ENCODE results near the gene CCND3. TPM values are rescaled to one million over a fixed set of nuclear protein-coding genes. Genes with fewer than 3 reads are reported as not detected.
A peak's percentile ranks its signal among the peaks of the same experiment; 100 is the strongest.

Gene CCND3
- total and polyA plus RNA-seq, 2 of the 13 experiments (the other 11 are each of a cell fraction or from before 2014, with no cell fraction given), result 4.3 to 7.2 TPM

DNA sequence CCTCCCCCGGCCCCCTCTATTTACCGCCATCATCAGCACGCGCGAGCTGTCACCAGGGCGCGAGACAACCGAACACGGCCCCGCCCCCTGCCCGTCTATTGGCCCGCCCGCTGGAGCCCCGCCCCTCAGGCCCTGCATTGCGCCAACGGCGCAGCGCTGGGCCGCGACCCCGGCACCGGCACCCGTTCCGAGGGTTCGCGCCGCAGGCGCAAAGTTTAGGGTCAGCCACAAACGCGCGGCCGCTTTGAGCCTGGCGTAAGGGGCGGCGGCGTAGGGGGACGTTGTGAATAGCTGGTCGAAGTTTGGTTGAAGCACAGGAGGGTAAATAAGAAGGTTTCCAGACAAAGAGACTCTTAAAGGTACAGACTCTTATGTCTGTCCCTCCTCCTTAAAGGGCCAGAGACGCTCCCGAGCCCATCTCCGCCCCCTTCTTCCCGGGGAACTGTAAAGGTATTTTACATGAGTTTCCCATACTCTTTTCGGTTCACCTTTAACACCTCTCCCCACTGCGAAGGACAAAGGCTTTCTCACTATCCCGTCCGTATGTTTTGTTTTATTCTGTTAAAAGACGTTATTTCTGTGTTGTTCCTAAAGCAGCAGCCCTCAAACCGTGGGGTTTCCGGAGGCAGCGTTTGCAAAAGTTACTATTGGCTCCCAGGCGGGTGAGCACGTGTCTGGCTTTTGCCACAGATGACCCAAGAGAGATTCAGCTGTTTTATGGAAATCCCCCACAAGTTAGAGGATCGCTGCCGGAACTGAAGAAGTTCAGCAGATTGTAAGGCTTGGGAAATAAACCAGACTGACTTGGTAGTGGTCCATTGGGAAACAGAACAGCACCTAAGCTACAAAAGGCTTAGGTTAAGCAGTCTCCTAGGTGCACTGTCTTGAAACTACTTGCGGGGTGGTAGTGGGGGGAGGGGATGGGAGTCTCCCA lies 46.0 kb downstream of the CCND3 start, which contains the start of gene USP49 (continued):
- TF ChIP-seq ZNF709 (CRISPR knock-in tag; IDR thresholded peaks at IDR 0.05), result peak; percentile 71; the same call in 1 of the 2 replicates
- TF ChIP-seq, protein P1, sequence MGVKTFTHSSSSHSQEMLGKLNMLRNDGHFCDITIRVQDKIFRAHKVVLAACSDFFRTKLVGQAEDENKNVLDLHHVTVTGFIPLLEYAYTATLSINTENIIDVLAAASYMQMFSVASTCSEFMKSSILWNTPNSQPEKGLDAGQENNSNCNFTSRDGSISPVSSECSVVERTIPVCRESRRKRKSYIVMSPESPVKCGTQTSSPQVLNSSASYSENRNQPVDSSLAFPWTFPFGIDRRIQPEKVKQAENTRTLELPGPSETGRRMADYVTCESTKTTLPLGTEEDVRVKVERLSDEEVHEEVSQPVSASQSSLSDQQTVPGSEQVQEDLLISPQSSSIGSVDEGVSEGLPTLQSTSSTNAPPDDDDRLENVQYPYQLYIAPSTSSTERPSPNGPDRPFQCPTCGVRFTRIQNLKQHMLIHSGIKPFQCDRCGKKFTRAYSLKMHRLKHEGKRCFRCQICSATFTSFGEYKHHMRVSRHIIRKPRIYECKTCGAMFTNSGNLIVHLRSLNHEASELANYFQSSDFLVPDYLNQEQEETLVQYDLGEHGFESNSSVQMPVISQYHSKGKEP (CRISPR knock-in tag; IDR thresholded peaks at IDR 0.05), result no peak
- TF ChIP-seq ZNF331 (CRISPR knock-in tag; IDR thresholded peaks at IDR 0.05), result no peak
- TF ChIP-seq, protein P2, sequence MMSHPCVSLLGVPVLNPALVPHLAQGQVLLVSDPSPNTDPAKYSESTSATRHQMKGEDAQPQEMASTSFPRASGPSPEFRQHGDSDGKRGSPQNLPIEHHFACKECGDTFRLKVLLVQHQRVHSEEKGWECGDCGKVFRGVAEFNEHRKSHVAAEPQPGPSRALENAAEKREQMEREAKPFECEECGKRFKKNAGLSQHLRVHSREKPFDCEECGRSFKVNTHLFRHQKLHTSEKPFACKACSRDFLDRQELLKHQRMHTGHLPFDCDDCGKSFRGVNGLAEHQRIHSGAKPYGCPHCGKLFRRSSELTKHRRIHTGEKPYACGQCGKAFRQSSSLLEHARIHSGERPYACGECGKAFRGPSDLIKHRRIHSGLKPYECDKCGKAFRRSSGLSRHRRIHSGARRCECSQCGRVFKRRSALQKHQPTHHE (CRISPR knock-in tag; IDR thresholded peaks at IDR 0.05; ENCODE audit: borderline replicate concordance), result no peak
- TF ChIP-seq, protein P3, sequence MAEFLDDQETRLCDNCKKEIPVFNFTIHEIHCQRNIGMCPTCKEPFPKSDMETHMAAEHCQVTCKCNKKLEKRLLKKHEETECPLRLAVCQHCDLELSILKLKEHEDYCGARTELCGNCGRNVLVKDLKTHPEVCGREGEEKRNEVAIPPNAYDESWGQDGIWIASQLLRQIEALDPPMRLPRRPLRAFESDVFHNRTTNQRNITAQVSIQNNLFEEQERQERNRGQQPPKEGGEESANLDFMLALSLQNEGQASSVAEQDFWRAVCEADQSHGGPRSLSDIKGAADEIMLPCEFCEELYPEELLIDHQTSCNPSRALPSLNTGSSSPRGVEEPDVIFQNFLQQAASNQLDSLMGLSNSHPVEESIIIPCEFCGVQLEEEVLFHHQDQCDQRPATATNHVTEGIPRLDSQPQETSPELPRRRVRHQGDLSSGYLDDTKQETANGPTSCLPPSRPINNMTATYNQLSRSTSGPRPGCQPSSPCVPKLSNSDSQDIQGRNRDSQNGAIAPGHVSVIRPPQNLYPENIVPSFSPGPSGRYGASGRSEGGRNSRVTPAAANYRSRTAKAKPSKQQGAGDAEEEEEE (CRISPR knock-in tag; IDR thresholded peaks at IDR 0.05; ENCODE audit: borderline replicate concordance), result no peak
- TF ChIP-seq NFE2L1 (CRISPR knock-in tag; IDR thresholded peaks at IDR 0.05; ENCODE audit: borderline replicate concordance), result no peak
- no peak for TF ChIP-seq ZBTB1 (CRISPR knock-in tag; IDR thresholded peaks at IDR 0.05; ENCODE audit: borderline replicate concordance)
- 0 out of 2 replicates have a peak, but pooled peaks have one; percentile 58 for TF ChIP-seq U2AF2 (IDR thresholded peaks at IDR 0.05; ENCODE audit: low read depth, low read length)
- TF ChIP-seq ZNF761 (CRISPR knock-in tag; conservative IDR thresholded peaks at IDR 0.05), result 0 out of 2 replicates have a peak, but pooled peaks have one; percentile 32
- TF ChIP-seq ZNF883 (CRISPR knock-in tag; IDR thresholded peaks at IDR 0.05; ENCODE audit: not compliant biosample characterization), result no peak
- 0 out of 2 replicates have a peak, but pooled peaks have one; percentile 19 for TF ChIP-seq NR2F2 (IDR thresholded peaks at IDR 0.05; ENCODE audit: borderline replicate concordance, low read depth)
- peak; percentile 17; the same call in 1 of the 2 replicates for TF ChIP-seq MYC (CRISPR knock-in tag; IDR thresholded peaks at IDR 0.05; ENCODE audit: borderline replicate concordance)
- TF ChIP-seq PCBP1 (IDR thresholded peaks at IDR 0.05; ENCODE audit: borderline replicate concordance, low read depth, low read length), result no peak
- no peak for TF ChIP-seq ZNF136 (CRISPR knock-in tag; IDR thresholded peaks at IDR 0.05; ENCODE audit: low read depth)
- no peak for TF ChIP-seq ZNF383 (CRISPR knock-in tag; IDR thresholded peaks at IDR 0.05; ENCODE audit: borderline replicate concordance)
- peak; percentile 39 for TF ChIP-seq TCF7 (IDR thresholded peaks at IDR 0.05; ENCODE audit: low read depth)
- no peak for TF ChIP-seq IKZF1 (IDR thresholded peaks at IDR 0.05)
- no peak for TF ChIP-seq KAT2B (IDR thresholded peaks at IDR 0.05; ENCODE audit: borderline replicate concordance, low read depth, low read length)
- peak; percentile 9; the same call in 1 of the 2 replicates for TF ChIP-seq PITX1 (CRISPR knock-in tag; IDR thresholded peaks at IDR 0.05)
- no peak for TF ChIP-seq ZNF775 (CRISPR knock-in tag; IDR thresholded peaks at IDR 0.05; ENCODE audit: borderline replicate concordance)
- no peak for TF ChIP-seq ZNF335 (CRISPR knock-in tag; IDR thresholded peaks at IDR 0.05)
- peak; percentile 39; the same call in 1 of the 2 replicates for TF ChIP-seq ZNF768 (CRISPR knock-in tag; IDR thresholded peaks at IDR 0.05)
- 0 out of 2 replicates have a peak, but pooled peaks have one; percentile 5 for TF ChIP-seq HDAC2 (CRISPR knock-in tag; IDR thresholded peaks at IDR 0.05)
- TF ChIP-seq TBX2 (CRISPR knock-in tag; IDR thresholded peaks at IDR 0.05; ENCODE audit: borderline replicate concordance), result peak; percentile 5; the same call in 1 of the 2 replicates
- TF ChIP-seq CBFB (CRISPR knock-in tag; IDR thresholded peaks at IDR 0.05), result peak; percentile 15; the same call in 1 of the 2 replicates
